Kidney epithelial cell (primary cell): ENCODE data around the gene NUDT16L1. TPM values are rescaled to one million over a fixed set of nuclear protein-coding genes. Genes with fewer than 3 reads are reported as not detected.

Experiments used
- DNase-seq: peaks from one replicate; pipeline ENCODE4 v3.0.0-alpha.2; 2010; ENCODE audit warnings: low read depth
- H3K27me3 ChIP-seq: 2 replicates; pipeline ENCODE4 v1.6.0; 2011; ENCODE audit warnings: low read length; ENCODE audit not compliant: control insufficient read depth, insufficient read depth
- H3K36me3 ChIP-seq: 2 replicates; pipeline ENCODE4 v1.5.1; 2011; ENCODE audit warnings: low read length; ENCODE audit not compliant: control insufficient read depth, insufficient read depth
- H3K4me3 ChIP-seq: 2 replicates; pipeline ENCODE4 v1.5.1; 2011; ENCODE audit warnings: low read depth, mild to moderate bottlenecking, control low read depth, low read length
- total RNA-seq: library from RNA; depleted of rRNA; stranded (reverse); fragments of >200 nt; gene quantifications from 2 replicates; pipeline ENCODE4 v1.2.3, GENCODE V29; 2015
- TF ChIP-seq, protein P1 (sequence below): IDR thresholded peaks from 2 replicates; pipeline ENCODE4 v1.5.1; 2011; ENCODE audit warnings: mild to moderate bottlenecking, moderate library complexity, low read length, control low read depth, inconsistent platforms; ENCODE audit not compliant: insufficient read depth, poor library complexity, severe bottlenecking

The NUDT16L1 gene
- total RNA-seq, 1 donor from 2014 or later: 19.1 TPM

DNA sequence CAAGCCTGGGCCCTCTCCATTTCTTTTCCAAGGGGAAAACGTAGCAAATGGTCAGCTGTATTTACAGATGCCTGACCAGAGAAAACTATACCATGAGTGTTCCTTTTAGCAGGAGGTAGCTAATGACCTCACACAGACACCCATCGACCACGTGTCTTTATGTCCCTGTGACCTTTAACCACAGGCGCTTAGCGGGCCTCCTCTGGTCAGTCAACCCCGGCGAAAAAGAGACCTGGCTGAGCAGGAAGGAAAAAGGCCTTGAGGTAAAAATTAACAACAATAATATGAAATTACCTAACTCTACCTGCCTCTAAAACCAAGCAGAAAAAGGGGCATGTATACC is 9.1 kb downstream of the NUDT16L1 start:
- H3K4me3 ChIP-seq: no peak overlapping the region
- TF ChIP-seq, protein P1, sequence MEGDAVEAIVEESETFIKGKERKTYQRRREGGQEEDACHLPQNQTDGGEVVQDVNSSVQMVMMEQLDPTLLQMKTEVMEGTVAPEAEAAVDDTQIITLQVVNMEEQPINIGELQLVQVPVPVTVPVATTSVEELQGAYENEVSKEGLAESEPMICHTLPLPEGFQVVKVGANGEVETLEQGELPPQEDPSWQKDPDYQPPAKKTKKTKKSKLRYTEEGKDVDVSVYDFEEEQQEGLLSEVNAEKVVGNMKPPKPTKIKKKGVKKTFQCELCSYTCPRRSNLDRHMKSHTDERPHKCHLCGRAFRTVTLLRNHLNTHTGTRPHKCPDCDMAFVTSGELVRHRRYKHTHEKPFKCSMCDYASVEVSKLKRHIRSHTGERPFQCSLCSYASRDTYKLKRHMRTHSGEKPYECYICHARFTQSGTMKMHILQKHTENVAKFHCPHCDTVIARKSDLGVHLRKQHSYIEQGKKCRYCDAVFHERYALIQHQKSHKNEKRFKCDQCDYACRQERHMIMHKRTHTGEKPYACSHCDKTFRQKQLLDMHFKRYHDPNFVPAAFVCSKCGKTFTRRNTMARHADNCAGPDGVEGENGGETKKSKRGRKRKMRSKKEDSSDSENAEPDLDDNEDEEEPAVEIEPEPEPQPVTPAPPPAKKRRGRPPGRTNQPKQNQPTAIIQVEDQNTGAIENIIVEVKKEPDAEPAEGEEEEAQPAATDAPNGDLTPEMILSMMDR: no peak
- DNase-seq: no peak
- no peaks in the 10 kb centered on the region for H3K36me3 ChIP-seq
- H3K27me3 ChIP-seq: no peaks in the 10 kb centered on the region

DNA sequence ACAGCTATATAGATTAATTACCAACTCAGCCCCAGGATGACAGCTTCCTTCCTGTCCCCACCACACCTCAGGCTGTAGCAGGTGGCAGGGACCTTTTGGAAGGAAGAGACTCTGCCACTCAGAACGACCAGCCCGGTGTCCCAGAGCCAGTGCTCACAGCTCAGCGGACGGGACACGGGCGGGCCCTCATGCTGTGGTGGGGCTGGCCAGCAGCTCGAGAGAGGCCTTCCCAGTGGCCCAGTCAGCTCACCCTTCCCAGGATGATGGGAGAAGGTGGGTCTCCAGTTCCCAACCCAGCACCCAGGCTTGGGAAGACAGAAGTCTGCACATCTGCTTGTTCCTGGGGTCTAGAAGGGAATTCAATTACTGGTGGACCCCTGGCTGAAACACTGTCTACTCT is 10.5 kb downstream of the NUDT16L1 start:
- Histone ChIP-seq H3K27me3 (no peaks in the 10 kb centered on the region), H3K4me3 (no peak overlapping the region), H3K36me3 (no peaks in the 10 kb centered on the region)
- TF ChIP-seq, protein P1: no peak
- DNase-seq: no peak

DNA sequence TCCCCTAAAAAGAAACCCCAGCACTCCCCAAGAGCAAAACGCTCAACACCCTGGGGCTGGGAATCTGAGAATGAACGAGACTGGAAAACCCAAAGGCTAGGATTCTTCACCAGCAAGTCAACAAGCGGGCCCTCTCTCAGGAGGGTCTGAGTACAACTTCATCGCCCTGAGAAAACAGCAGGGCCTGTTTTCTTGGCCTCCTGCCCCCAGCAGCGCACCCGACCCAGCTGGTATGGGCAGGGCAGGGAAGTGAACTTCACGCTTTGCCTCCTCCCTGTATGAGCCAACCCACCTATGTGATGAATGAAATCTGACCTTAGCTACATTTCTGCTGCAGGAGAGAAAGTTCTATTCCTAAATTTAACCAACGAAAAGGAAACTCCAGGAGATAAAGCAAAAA is 11.1 kb downstream of the NUDT16L1 start:
- no peak for DNase-seq
- Histone ChIP-seq H3K27me3 (no peaks in the 10 kb centered on the region), H3K4me3 (no peak overlapping the region), H3K36me3 (no peaks in the 10 kb centered on the region)
- TF ChIP-seq, protein P1: no peak

DNA sequence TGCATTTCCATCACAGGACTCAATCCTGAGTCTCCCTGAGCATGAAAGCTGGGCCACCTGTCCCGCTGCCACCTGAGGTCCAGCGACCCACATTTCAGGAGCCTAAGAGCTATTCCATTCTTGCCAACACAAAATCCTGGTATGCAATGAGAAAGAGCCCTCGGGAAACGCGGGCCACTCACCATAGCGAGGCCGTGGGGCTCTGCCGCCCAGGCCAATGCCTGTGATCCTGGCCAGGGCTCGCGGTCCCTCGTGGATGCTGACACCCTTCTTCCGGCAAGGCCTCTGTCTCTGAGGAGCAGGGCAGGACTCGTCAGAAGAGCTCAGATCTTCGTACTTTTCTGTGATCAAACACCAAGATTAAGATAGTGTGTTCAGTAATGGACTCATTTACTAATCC is 11.6 kb downstream of the NUDT16L1 start:
- DNase-seq: no peak
- H3K4me3 ChIP-seq: no peak overlapping the region
- H3K36me3 ChIP-seq: no peaks in the 10 kb centered on the region
- no peaks in the 10 kb centered on the region for H3K27me3 ChIP-seq
- TF ChIP-seq, protein P1: no peak

DNA sequence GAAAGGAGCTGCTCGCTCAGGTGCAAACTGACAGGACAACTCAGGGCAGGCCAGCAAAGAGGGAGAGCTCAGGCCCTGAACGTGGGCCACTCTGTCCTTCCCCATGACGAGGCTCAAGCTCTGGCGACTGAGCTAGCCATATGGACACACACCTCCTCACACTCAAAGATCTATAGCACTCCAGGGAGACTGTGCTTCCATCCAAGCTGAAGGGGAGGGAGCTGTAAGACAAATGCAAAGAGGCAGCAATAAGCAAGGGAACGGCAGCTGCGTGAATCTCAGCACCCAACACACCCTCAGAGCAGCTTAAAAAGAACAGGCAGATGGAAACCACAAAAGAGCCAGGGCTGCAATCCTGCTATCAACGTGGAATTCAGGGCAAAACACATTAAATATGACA is 13.5 kb downstream of the NUDT16L1 start:
- H3K36me3 ChIP-seq: no peaks in the 10 kb centered on the region
- H3K27me3 ChIP-seq: no peaks in the 10 kb centered on the region
- no peak for DNase-seq
- no peak overlapping the region for H3K4me3 ChIP-seq
- TF ChIP-seq, protein P1: no peak

DNA sequence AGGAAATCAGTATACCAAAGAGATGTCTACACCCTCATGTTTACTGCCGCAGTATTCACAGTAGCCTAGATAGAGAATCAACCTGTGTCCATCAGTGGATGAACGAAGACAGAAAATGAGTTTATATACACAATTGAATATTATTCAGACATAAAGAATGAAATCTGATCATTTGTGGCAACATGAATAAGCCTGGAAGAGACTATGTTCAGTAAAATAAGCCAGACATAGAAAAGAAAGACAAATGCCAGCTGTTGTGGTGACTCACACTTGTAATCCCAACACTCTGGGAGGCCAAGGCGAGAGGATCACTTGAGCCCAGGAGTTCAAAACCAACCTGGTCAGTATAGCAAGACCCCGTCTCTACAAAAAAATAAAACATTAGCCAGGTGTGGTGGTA is 16.1 kb downstream of the NUDT16L1 start:
- H3K4me3 ChIP-seq: no peak overlapping the region
- H3K36me3 ChIP-seq: no peaks in the 10 kb centered on the region
- DNase-seq: no peak
- TF ChIP-seq, protein P1: no peak
- no peaks in the 10 kb centered on the region for H3K27me3 ChIP-seq
